LNCAP (cell line): ENCODE measurements around the gene LRRC56.

Experiments
- TF ChIP-seq, protein P1 (sequence below): fragments of 450-650 bp; IDR thresholded peaks from 2 replicates; pipeline ENCODE4 v1.5.1; 2017; ENCODE audit warnings: mild to moderate bottlenecking

LRRC56 gene

DNA sequence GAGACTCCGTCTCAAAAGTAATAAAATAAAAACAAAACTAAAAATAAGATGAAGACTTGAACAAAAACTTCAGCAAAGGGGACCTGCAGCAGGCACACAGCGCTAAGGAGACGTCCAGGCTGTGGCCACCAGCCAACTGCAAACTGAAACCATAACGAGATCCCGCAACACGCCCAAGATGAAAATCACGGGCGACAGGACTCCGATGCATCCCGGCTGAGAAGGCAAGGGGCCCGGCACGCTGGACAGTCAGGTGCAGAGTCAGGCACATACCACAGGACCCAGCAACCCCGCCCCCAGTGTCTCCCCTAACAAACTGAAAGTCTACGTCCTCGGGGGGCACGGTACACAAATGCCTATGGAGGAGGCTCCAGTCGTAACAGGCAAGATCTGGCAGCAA lies 11.1 kb upstream of the LRRC56 start:
- TF ChIP-seq, protein P1, sequence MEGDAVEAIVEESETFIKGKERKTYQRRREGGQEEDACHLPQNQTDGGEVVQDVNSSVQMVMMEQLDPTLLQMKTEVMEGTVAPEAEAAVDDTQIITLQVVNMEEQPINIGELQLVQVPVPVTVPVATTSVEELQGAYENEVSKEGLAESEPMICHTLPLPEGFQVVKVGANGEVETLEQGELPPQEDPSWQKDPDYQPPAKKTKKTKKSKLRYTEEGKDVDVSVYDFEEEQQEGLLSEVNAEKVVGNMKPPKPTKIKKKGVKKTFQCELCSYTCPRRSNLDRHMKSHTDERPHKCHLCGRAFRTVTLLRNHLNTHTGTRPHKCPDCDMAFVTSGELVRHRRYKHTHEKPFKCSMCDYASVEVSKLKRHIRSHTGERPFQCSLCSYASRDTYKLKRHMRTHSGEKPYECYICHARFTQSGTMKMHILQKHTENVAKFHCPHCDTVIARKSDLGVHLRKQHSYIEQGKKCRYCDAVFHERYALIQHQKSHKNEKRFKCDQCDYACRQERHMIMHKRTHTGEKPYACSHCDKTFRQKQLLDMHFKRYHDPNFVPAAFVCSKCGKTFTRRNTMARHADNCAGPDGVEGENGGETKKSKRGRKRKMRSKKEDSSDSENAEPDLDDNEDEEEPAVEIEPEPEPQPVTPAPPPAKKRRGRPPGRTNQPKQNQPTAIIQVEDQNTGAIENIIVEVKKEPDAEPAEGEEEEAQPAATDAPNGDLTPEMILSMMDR: no peak

GRCh38 chr11:528166-528814 lies 9.0 kb upstream of the LRRC56 start:
- TF ChIP-seq, protein P1: no peak

GRCh38 chr11:528815-529727 lies 8.3 kb upstream of the LRRC56 start:
- TF ChIP-seq, protein P1: no peak

DNA sequence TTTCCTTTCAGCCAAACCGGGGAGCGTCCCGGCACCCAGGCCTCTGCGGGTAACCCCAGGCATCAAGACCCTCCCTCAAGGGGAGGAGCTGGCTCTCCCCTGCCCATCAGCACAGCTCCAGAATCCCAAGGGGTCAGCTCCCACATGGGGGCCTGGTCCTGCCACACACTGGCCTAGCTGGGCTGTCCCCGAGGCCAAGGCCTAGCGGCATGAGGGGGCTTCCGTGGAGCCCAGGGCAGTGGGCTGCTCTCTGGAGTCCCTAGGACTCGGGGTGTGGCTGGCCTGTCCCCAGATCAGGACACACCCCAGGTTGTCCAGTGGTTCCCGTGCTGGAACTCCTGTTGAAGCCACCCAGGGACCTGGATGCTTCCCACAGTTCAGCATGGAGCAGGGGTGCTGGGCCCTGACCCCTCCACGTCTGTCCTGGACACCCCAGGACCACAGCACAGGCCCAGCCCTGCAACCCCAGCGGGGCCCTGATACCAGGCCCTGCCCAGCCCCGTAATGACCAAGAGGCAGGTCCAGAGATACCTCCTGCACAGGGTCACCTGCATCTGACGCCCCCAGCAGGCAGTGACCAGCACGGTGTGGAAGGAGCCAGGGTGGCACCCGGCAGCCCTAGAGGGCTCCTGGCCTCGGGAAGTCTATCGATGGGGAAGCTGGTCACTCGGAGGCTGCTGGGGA lies 7.5 kb upstream of the LRRC56 start:
- TF ChIP-seq, protein P1: no peak

DNA sequence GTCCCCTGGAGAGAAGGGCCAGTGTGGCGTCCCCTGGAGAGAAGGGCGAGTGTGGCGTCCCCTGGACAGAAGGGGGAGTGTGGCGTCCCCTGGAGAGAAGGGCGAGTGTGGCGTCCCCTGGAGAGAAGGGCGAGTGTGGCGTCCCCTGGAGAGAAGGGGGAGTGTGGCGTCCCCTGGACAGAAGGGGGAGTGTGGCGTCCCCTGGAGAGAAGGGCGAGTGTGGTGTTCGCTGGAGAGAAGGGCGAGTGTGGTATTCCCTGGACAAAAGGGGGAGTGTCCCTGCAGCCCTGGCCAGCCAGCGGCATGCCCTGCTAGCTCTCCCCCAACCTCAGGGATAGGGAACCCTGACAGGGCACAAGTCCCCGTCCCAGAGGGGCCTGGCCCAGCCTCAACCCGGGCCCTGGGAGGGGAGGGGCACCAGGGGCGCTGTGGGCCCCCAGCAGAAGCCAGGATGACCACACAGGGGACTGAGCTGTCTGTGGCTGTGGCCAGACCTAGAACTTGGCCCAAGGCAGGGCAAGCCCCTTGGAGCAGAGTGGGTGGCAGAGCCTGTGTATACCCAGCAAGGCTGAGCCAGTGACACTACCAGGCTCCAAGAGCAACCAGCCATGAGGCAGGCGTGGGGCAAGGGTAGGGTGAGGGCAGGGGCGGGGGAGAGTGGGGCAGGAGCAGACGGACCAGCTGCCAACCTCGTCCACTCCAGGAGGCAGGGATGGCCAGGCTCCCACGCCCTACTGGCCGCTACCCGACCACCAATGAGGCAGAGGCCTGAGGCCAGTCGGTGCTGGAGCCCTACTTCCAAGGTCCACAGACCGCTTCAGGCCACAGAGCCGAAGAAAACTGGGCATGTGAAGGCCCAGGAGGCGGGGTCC lies 6.1 kb upstream of the LRRC56 start:
- TF ChIP-seq, protein P1: no peak

GRCh38 chr11:531919-532526 lies 5.3 kb upstream of the LRRC56 start:
- TF ChIP-seq, protein P1: no peak
